ENCODE data around the gene MGAT5B. TPM values are rescaled to one million over a fixed set of nuclear protein-coding genes. Genes with fewer than 3 reads are reported as not detected.

The MGAT5B gene
- total and polyA plus RNA-seq, 2 experiments from 2014 or later, result 1.6 to 10.0 TPM

- no peaks in the 10 kb centered on the region for H3K27me3 ChIP-seq (ENCODE audit: insufficient read depth)
- Mint-ChIP-seq H3K4me3 (no peak overlapping the region), H3K36me3 (ENCODE audit: low read depth) (peaks cover 6% of the 10 kb centered on the region; the same call in 2 of the 3 replicates), H3K27me3 (ENCODE audit: insufficient read depth, low read depth, poor library complexity) (peaks cover 22% of the 10 kb centered on the region), H3K4me1 (peaks cover 15% of the 10 kb centered on the region), H3K9me3 (no peaks in the 10 kb centered on the region; the same call in 2 of the 3 replicates), H3K27ac (no peak overlapping the region)
- peaks cover 9% of the 10 kb centered on the region; the same call in 1 of the 2 replicates for H3K4me1 ChIP-seq (ENCODE audit: insufficient read depth)
- no peak overlapping the region for H3K4me2 ChIP-seq
- DNase-seq (ENCODE audit: low spot score) (no peak), ATAC-seq (no peak)
- H3K9me2 ChIP-seq (ENCODE audit: insufficient read depth), result no peaks in the 10 kb centered on the region
- no peak overlapping the region for H3K4me3 ChIP-seq
- H3F3A ChIP-seq (replicated peaks; ENCODE audit: low read depth), result no peaks in the 10 kb centered on the region
- no peaks in the 10 kb centered on the region; the same call in 1 of the 2 replicates for H4K20me1 ChIP-seq (replicated peaks; ENCODE audit: insufficient read depth)
- H2AFZ ChIP-seq, result no peak overlapping the region
- TF ChIP-seq ETS1 (IDR thresholded peaks at IDR 0.05) (no peak), EZH2 (IDR thresholded peaks at IDR 0.05; ENCODE audit: low read depth, unreplicated experiment) (no peak), NANOG (IDR thresholded peaks at IDR 0.05; ENCODE audit: borderline replicate concordance) (no peak), ZNF331 (CRISPR knock-in tag; IDR thresholded peaks at IDR 0.05; ENCODE audit: low read depth) (no peak), ZNF114 (CRISPR knock-in tag; IDR thresholded peaks at IDR 0.05) (no peak), STAT1 (IDR thresholded peaks at IDR 0.05; ENCODE audit: unreplicated experiment) (no peak)
- H3K27ac ChIP-seq (ENCODE audit: low read depth), result no peak overlapping the region
- H3K79me2 ChIP-seq (replicated peaks; ENCODE audit: insufficient read depth), result no peaks in the 10 kb centered on the region
- H3K36me3 ChIP-seq (ENCODE audit: insufficient read depth), result no peaks in the 10 kb centered on the region
Measured at GRCh38 chr17:76911299-76912017, 43.3 kb downstream of the MGAT5B start.

- H2AFZ ChIP-seq, result no peak overlapping the region
- H3K36me3 Mint-ChIP-seq (ENCODE audit: low read depth), result peaks cover 3% of the 10 kb centered on the region; the same call in 2 of the 3 replicates
- H4K20me1 ChIP-seq (replicated peaks; ENCODE audit: insufficient read depth), result no peaks in the 10 kb centered on the region; the same call in 1 of the 2 replicates
- no peaks in the 10 kb centered on the region; the same call in 2 of the 3 replicates for H3K9me3 Mint-ChIP-seq
- no peaks in the 10 kb centered on the region for H3K27me3 ChIP-seq (ENCODE audit: insufficient read depth)
- no peak overlapping the region for H3K4me3 Mint-ChIP-seq
- H3K27me3 Mint-ChIP-seq (ENCODE audit: insufficient read depth, low read depth, poor library complexity), result peaks cover 20% of the 10 kb centered on the region
- no peak for TF ChIP-seq CREB1 (CRISPR knock-in tag; IDR thresholded peaks at IDR 0.05; ENCODE audit: low read depth)
- no peak for TF ChIP-seq EZH2 (IDR thresholded peaks at IDR 0.05; ENCODE audit: low read depth, unreplicated experiment)
- TF ChIP-seq NANOG (IDR thresholded peaks at IDR 0.05; ENCODE audit: borderline replicate concordance), result no peak
- TF ChIP-seq EZH2phosphoT487 (IDR thresholded peaks at IDR 0.05; ENCODE audit: unreplicated experiment), result no peak
- TF ChIP-seq CTCF (conservative IDR thresholded peaks at IDR 0.05; ENCODE audit: low read depth in 2 of 2), result no peak
- peaks cover 13% of the 10 kb centered on the region for H3K4me1 Mint-ChIP-seq
- H3K4me3 ChIP-seq, result no peak overlapping the region
- H3K4me2 ChIP-seq, result no peak overlapping the region
- no peaks in the 10 kb centered on the region for H3K36me3 ChIP-seq (ENCODE audit: insufficient read depth)
- DNase-seq (ENCODE audit: low spot score) (no peak), ATAC-seq (no peak)
- no peaks in the 10 kb centered on the region for H3K79me2 ChIP-seq (replicated peaks; ENCODE audit: insufficient read depth)
- H3F3A ChIP-seq (replicated peaks; ENCODE audit: low read depth), result no peaks in the 10 kb centered on the region
- H3K4me1 ChIP-seq (ENCODE audit: insufficient read depth), result peaks cover 9% of the 10 kb centered on the region; the same call in 1 of the 2 replicates
- no peak overlapping the region for H3K27ac ChIP-seq (ENCODE audit: low read depth)
- H3K27ac Mint-ChIP-seq, result no peak overlapping the region
- H3K9me2 ChIP-seq (ENCODE audit: insufficient read depth), result no peaks in the 10 kb centered on the region
Measured at GRCh38 chr17:76912421-76913164, 44.4 kb downstream of the MGAT5B start.
